ENCODE measurements around the gene CYTH1. TPM values are rescaled to one million over a fixed set of nuclear protein-coding genes. Genes with fewer than 3 reads are reported as not detected.
A peak's percentile ranks its signal among the peaks of the same experiment; 100 is the strongest.

The CYTH1 gene
- total RNA-seq, 2 donors from 2014 or later: 23.1 to 27.4 TPM

DNA sequence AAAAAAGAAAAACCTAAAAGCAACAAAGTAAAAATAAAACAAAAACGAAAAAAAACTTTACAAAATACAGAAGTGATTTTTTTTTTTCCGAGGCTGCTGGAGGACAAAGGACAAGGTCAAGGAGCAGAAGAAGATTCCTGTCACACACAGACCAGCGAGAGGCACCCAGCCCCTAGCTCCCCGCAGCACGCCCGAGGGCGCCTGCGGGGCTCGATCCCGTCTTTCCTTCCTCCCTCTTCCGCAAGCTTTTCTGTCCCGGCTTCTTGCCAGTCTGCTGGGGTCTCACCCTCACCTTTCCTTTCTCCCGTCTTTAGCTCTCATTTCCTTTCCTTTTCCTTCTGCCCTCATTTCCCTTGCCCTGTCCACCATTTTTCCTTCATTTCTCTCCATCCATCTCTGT is 138.7 kb downstream of the CYTH1 start:
- Histone ChIP-seq H3K9me3 (ENCODE audit: control insufficient read depth, low read length) (no peaks in the 10 kb centered on the region), H3K4me3 (ENCODE audit: low read length) (no peak overlapping the region), H3K27me3 (ENCODE audit: control insufficient read depth, insufficient read depth, low read length, poor library complexity, severe bottlenecking) (no peaks in the 10 kb centered on the region), H3K27ac (ENCODE audit: low read depth, low read length) (no peak overlapping the region), H3K9ac (ENCODE audit: extremely low read depth, low read length, poor library complexity, severe bottlenecking) (no peak overlapping the region), H3K4me1 (ENCODE audit: control insufficient read depth, insufficient read depth, low read length) (no peaks in the 10 kb centered on the region), H3K36me3 (ENCODE audit: control insufficient read depth, insufficient read depth, low read length) (no peaks in the 10 kb centered on the region)
- DNase-seq: peak; percentile 35
- Mint-ChIP-seq H3K4me3 (no peak overlapping the region), H3K27me3 (ENCODE audit: insufficient read depth) (peaks cover 3% of the 10 kb centered on the region), H3K4me1 (no peaks in the 10 kb centered on the region), H3K27ac (no peak overlapping the region), H3K36me3 (ENCODE audit: low read depth) (no peaks in the 10 kb centered on the region), H3K9me3 (no peaks in the 10 kb centered on the region)
- WGBS, 2 experiments (ENCODE audit: insufficient coverage in 1 of 2, insufficient read length in 1 of 2): 89 to 90% methylated on average over 11 to 13 of the region's 13 CpGs
- TF ChIP-seq, protein P1, sequence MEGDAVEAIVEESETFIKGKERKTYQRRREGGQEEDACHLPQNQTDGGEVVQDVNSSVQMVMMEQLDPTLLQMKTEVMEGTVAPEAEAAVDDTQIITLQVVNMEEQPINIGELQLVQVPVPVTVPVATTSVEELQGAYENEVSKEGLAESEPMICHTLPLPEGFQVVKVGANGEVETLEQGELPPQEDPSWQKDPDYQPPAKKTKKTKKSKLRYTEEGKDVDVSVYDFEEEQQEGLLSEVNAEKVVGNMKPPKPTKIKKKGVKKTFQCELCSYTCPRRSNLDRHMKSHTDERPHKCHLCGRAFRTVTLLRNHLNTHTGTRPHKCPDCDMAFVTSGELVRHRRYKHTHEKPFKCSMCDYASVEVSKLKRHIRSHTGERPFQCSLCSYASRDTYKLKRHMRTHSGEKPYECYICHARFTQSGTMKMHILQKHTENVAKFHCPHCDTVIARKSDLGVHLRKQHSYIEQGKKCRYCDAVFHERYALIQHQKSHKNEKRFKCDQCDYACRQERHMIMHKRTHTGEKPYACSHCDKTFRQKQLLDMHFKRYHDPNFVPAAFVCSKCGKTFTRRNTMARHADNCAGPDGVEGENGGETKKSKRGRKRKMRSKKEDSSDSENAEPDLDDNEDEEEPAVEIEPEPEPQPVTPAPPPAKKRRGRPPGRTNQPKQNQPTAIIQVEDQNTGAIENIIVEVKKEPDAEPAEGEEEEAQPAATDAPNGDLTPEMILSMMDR (conservative IDR thresholded peaks at IDR 0.05): no peak

- H3K9ac ChIP-seq (ENCODE audit: extremely low read depth, low read length, poor library complexity, severe bottlenecking): no peak overlapping the region
- H3K27me3 ChIP-seq (ENCODE audit: control insufficient read depth, insufficient read depth, low read length, poor library complexity, severe bottlenecking): no peaks in the 10 kb centered on the region
- no peaks in the 10 kb centered on the region for H3K9me3 ChIP-seq (ENCODE audit: control insufficient read depth, low read length)
- peaks cover 3% of the 10 kb centered on the region for H3K27me3 Mint-ChIP-seq (ENCODE audit: insufficient read depth)
- DNase-seq: no peak
- TF ChIP-seq, protein P1 (conservative IDR thresholded peaks at IDR 0.05): no peak
- H3K36me3 ChIP-seq (ENCODE audit: control insufficient read depth, insufficient read depth, low read length): no peaks in the 10 kb centered on the region
- H3K27ac Mint-ChIP-seq: no peak overlapping the region
- H3K4me1 Mint-ChIP-seq: no peaks in the 10 kb centered on the region
- no peak overlapping the region for H3K4me3 ChIP-seq (ENCODE audit: low read length)
- no CpG with 5 or more reads among the region's 1 CpG for WGBS, 2 experiments (ENCODE audit: insufficient coverage in 1 of 2, insufficient read length in 1 of 2)
- no peak overlapping the region for H3K4me3 Mint-ChIP-seq
- no peaks in the 10 kb centered on the region for H3K4me1 ChIP-seq (ENCODE audit: control insufficient read depth, insufficient read depth, low read length)
- no peak overlapping the region for H3K27ac ChIP-seq (ENCODE audit: low read depth, low read length)
- no peaks in the 10 kb centered on the region for H3K9me3 Mint-ChIP-seq
- H3K36me3 Mint-ChIP-seq (ENCODE audit: low read depth): no peaks in the 10 kb centered on the region
Measured at GRCh38 chr17:78642707-78643106, 139.4 kb downstream of the CYTH1 start.

DNA sequence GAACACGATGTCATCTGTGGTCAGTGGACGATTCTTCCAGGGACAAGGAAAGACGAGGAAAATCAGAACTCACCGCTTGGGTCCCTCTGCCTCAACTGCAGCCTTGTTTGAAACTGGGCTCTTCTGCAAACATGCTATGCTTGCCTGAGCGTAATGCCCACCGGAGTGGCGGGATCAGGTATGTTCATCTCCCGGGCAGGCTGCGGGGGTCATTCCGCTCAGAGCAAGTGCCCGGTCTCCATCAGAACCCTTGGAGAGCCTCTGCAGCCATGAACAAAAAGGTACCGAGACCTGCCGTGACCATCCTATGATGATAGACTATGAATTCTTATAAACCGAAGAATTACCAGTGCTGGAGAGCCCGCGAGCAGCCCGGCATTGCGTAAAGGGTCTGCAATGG is 140.4 kb downstream of the CYTH1 start:
- WGBS, 2 experiments (ENCODE audit: insufficient coverage in 1 of 2, insufficient read length in 1 of 2): 92 to 95% methylated on average over 10 to 18 of the region's 18 CpGs
- TF ChIP-seq, protein P1 (conservative IDR thresholded peaks at IDR 0.05): no peak
- H3K4me1 Mint-ChIP-seq: no peaks in the 10 kb centered on the region
- Histone ChIP-seq H3K27me3 (ENCODE audit: control insufficient read depth, insufficient read depth, low read length, poor library complexity, severe bottlenecking) (no peaks in the 10 kb centered on the region), H3K9me3 (ENCODE audit: control insufficient read depth, low read length) (no peaks in the 10 kb centered on the region), H3K4me3 (ENCODE audit: low read length) (no peak overlapping the region), H3K9ac (ENCODE audit: extremely low read depth, low read length, poor library complexity, severe bottlenecking) (no peak overlapping the region), H3K27ac (ENCODE audit: low read depth, low read length) (no peak overlapping the region), H3K36me3 (ENCODE audit: control insufficient read depth, insufficient read depth, low read length) (no peaks in the 10 kb centered on the region), H3K4me1 (ENCODE audit: control insufficient read depth, insufficient read depth, low read length) (no peaks in the 10 kb centered on the region)
- no peak overlapping the region for H3K4me3 Mint-ChIP-seq
- H3K27me3 Mint-ChIP-seq (ENCODE audit: insufficient read depth): peaks cover 3% of the 10 kb centered on the region
- H3K27ac Mint-ChIP-seq: no peak overlapping the region
- no peak for DNase-seq
- H3K36me3 Mint-ChIP-seq (ENCODE audit: low read depth): no peaks in the 10 kb centered on the region
- H3K9me3 Mint-ChIP-seq: peaks cover 3% of the 10 kb centered on the region

Data from endodermal cell (in vitro differentiated cells).